Neuronal stem cell (in vitro differentiated cells): Measurements from ENCODE around the gene ERI2.

ENCODE experiments used
- DNase-seq: peaks from one replicate; pipeline ENCODE4 v3.0.0-alpha.2; 2013; ENCODE audit warnings: low spot score
- H2AFZ ChIP-seq: one replicate; pipeline ENCODE4 v1.6.1; 2013; ENCODE audit warnings: mild to moderate bottlenecking, low read length, inconsistent platforms
- H2AK5ac ChIP-seq: 2 replicates; pipeline ENCODE4 v1.6.1; 2013; ENCODE audit warnings: low read depth, mild to moderate bottlenecking, inconsistent platforms, low read length, moderate library complexity, mixed read lengths
- H2BK120ac ChIP-seq: 2 replicates; pipeline ENCODE4 v1.6.1; 2013; ENCODE audit warnings: low read depth, mild to moderate bottlenecking, inconsistent platforms, low read length, moderate library complexity, mixed read lengths
- H2BK12ac ChIP-seq: one replicate; pipeline ENCODE4 v1.6.1; 2013; ENCODE audit warnings: low read length, inconsistent platforms
- H2BK15ac ChIP-seq: 2 replicates; pipeline ENCODE4 v1.6.1; 2013; ENCODE audit warnings: mild to moderate bottlenecking, low read length, inconsistent platforms, mixed read lengths
- H2BK5ac ChIP-seq: one replicate; pipeline ENCODE4 v1.6.1; 2013; ENCODE audit warnings: inconsistent platforms, mild to moderate bottlenecking, low read length, moderate library complexity
- H3K14ac ChIP-seq: one replicate; pipeline ENCODE4 v1.6.1; 2013; ENCODE audit warnings: low read length, inconsistent platforms
- H3K18ac ChIP-seq: 2 replicates; pipeline ENCODE4 v1.6.1; 2013; ENCODE audit warnings: low read length, inconsistent platforms
- H3K23ac ChIP-seq: 2 replicates; pipeline ENCODE4 v1.6.1; 2013; ENCODE audit warnings: low read depth, mild to moderate bottlenecking, mixed read lengths, low read length, inconsistent platforms; ENCODE audit not compliant: poor library complexity
- H3K27ac ChIP-seq: replicated peaks from 3 replicates; pipeline ENCODE4 v1.5.1; 2013; ENCODE audit warnings: low read length, inconsistent platforms
- H3K27me3 ChIP-seq, 3 experiments: 2 replicates each; pipeline ENCODE4 v1.6.1; 2013; ENCODE audit warnings: low read length in 3 of 3, mild to moderate bottlenecking in 2 of 3, inconsistent platforms in 1 of 3, low read depth in 1 of 3, mixed read lengths in 1 of 3, moderate library complexity in 1 of 3; ENCODE audit not compliant: control insufficient read depth in 3 of 3, insufficient read depth in 3 of 3
- H3K36me3 ChIP-seq, 2 donors: replicated peaks in 1 of 2; 2 replicates each; pipeline ENCODE4 v1.6.1; 2013; ENCODE audit warnings: low read length in 2 of 2; ENCODE audit not compliant: control insufficient read depth in 2 of 2, insufficient read depth in 2 of 2
- H3K4ac ChIP-seq: 2 replicates; pipeline ENCODE4 v1.6.1; 2013; ENCODE audit warnings: inconsistent platforms, mild to moderate bottlenecking, low read length, moderate library complexity
- H3K4me1 ChIP-seq, 2 donors: 1 replicate in 1 of 2; 2 replicates in 1 of 2; pipeline ENCODE4 v1.6.1; 2013; ENCODE audit warnings: low read length in 2 of 2, low read depth in 1 of 2; ENCODE audit not compliant: control insufficient read depth in 2 of 2, insufficient read depth in 1 of 2
- H3K4me2 ChIP-seq: one replicate; pipeline ENCODE4 v1.6.1; 2013; ENCODE audit warnings: mild to moderate bottlenecking, low read length, inconsistent platforms; ENCODE audit not compliant: insufficient read depth, poor library complexity, severe bottlenecking
- H3K4me3 ChIP-seq, 2 donors: 2 replicates each; pipeline ENCODE4 v1.5.1; 2013; ENCODE audit warnings: low read length in 2 of 2, mild to moderate bottlenecking in 2 of 2, inconsistent platforms in 1 of 2, moderate library complexity in 1 of 2
- H3K79me1 ChIP-seq: one replicate; pipeline ENCODE4 v1.6.1; 2013; ENCODE audit warnings: low read depth, mild to moderate bottlenecking, inconsistent platforms, low read length, moderate library complexity
- H3K9ac ChIP-seq: one replicate; pipeline ENCODE4 v1.6.1; 2013; ENCODE audit warnings: mild to moderate bottlenecking, low read depth, low read length, inconsistent platforms; ENCODE audit not compliant: poor library complexity
- H3K9me3 ChIP-seq, 2 donors: replicated peaks in 1 of 2; 2 replicates each; pipeline versions ENCODE3 to v1.6.1; 2013; ENCODE audit warnings: low read length in 2 of 2, mild to moderate bottlenecking in 2 of 2, inconsistent platforms in 1 of 2, low read depth in 1 of 2, mixed read lengths in 1 of 2, moderate library complexity in 1 of 2; ENCODE audit not compliant: control insufficient read depth in 2 of 2, insufficient read depth in 1 of 2
- H4K8ac ChIP-seq: one replicate; pipeline ENCODE4 v1.6.1; 2013; ENCODE audit warnings: low read depth, mild to moderate bottlenecking, inconsistent platforms, low read length, moderate library complexity
- H4K91ac ChIP-seq: one replicate; pipeline ENCODE4 v1.6.1; 2013; ENCODE audit warnings: low read length, low read depth, mild to moderate bottlenecking, inconsistent platforms; ENCODE audit not compliant: poor library complexity
- WGBS, 2 donors: extraction: QIAGEN DNeasy Blood & Tissue Kit; methylation state at CpG; one replicate each; pipeline ENCODE4 v1.1.7; 2013; ENCODE audit warnings: missing lambda C conversion rate in 2 of 2, mixed read lengths in 1 of 2; ENCODE audit not compliant: insufficient read length in 2 of 2, insufficient replicate concordance in 1 of 2; ENCODE audit errors: extremely low coverage in 2 of 2; 5-methylcytosine and 5-hydroxymethylcytosine counted together

The ERI2 gene

GRCh38 chr16:20847550-20847949, 41.3 kb upstream of the ERI2 start:
- H2BK5ac ChIP-seq: no peak overlapping the region
- H3K27me3 ChIP-seq: no peaks in the 10 kb centered on the region
- H3K23ac ChIP-seq: no peak overlapping the region
- no peak overlapping the region for H2AFZ ChIP-seq
- H3K9ac ChIP-seq: no peak overlapping the region
- no peak overlapping the region for H2BK12ac ChIP-seq
- no peaks in the 10 kb centered on the region for H3K9me3 ChIP-seq
- peaks cover 2 to 83% of the 10 kb centered on the region in 2 donors for H3K36me3 ChIP-seq
- no peak overlapping the region for H3K27ac ChIP-seq
- no peaks in the 10 kb centered on the region for H3K4me1 ChIP-seq
- no peak overlapping the region for H3K14ac ChIP-seq
- H3K4ac ChIP-seq: no peak overlapping the region
- no peak overlapping the region for H2BK15ac ChIP-seq
- no peak overlapping the region for H3K4me2 ChIP-seq
- no peak overlapping the region for H3K4me3 ChIP-seq
- no peaks in the 10 kb centered on the region for H3K79me1 ChIP-seq
- no peak overlapping the region for H2BK120ac ChIP-seq
- H4K91ac ChIP-seq: no peak overlapping the region
- no peak overlapping the region for H4K8ac ChIP-seq
- no CpG with 5 or more reads among the region's 2 CpGs for WGBS, 2 donors
- no peak overlapping the region for H2AK5ac ChIP-seq
- no peak for DNase-seq
- H3K18ac ChIP-seq: no peak overlapping the region

- Histone ChIP-seq H3K9me3 (no peaks in the 10 kb centered on the region), H3K4me2 (no peak overlapping the region), H3K14ac (no peak overlapping the region), H2BK15ac (no peak overlapping the region), H2BK12ac (no peak overlapping the region), H2AK5ac (no peak overlapping the region), H3K79me1 (no peaks in the 10 kb centered on the region), H4K91ac (no peak overlapping the region), H3K18ac (no peak overlapping the region), H3K27ac (no peak overlapping the region), H3K36me3 (peaks cover 2 to 92% of the 10 kb centered on the region in 2 donors), H3K9ac (no peak overlapping the region), H3K27me3 (no peaks in the 10 kb centered on the region), H2BK120ac (no peak overlapping the region), H2AFZ (no peak overlapping the region), H3K23ac (no peak overlapping the region), H3K4ac (no peak overlapping the region), H4K8ac (no peak overlapping the region), H3K4me3 (no peak overlapping the region), H3K4me1 (no peaks in the 10 kb centered on the region), H2BK5ac (no peak overlapping the region)
- no peak for DNase-seq
Observed at GRCh38 chr16:20846551-20846950, 40.3 kb upstream of the ERI2 start.

- H4K8ac ChIP-seq: no peak overlapping the region
- H3K18ac ChIP-seq: no peak overlapping the region
- no peak overlapping the region for H3K23ac ChIP-seq
- H2BK15ac ChIP-seq: no peak overlapping the region
- H2BK120ac ChIP-seq: no peak overlapping the region
- H3K14ac ChIP-seq: no peak overlapping the region
- no peak for DNase-seq
- H3K27me3 ChIP-seq: no peaks in the 10 kb centered on the region
- H3K4ac ChIP-seq: no peak overlapping the region
- no peak overlapping the region for H3K27ac ChIP-seq
- no CpG with 5 or more reads among the region's 6 CpGs for WGBS, 2 donors
- H3K4me1 ChIP-seq: no peaks in the 10 kb centered on the region
- H4K91ac ChIP-seq: no peak overlapping the region
- no peak overlapping the region for H2AK5ac ChIP-seq
- no peak overlapping the region for H2AFZ ChIP-seq
- H3K4me2 ChIP-seq: no peak overlapping the region
- no peak overlapping the region for H2BK5ac ChIP-seq
- H3K36me3 ChIP-seq: peaks cover 2 to 92% of the 10 kb centered on the region in 2 donors
- H3K79me1 ChIP-seq: no peaks in the 10 kb centered on the region
- H3K9me3 ChIP-seq: no peaks in the 10 kb centered on the region
- no peak overlapping the region for H2BK12ac ChIP-seq
- H3K4me3 ChIP-seq: no peak overlapping the region
- no peak overlapping the region for H3K9ac ChIP-seq
Observed at GRCh38 chr16:20846030-20846429, 39.8 kb upstream of the ERI2 start.

GRCh38 chr16:20844588-20844987, 38.3 kb upstream of the ERI2 start:
- no peak overlapping the region for H3K9ac ChIP-seq
- H3K4ac ChIP-seq: no peak overlapping the region
- no peak overlapping the region for H2BK5ac ChIP-seq
- no peak overlapping the region for H2AFZ ChIP-seq
- no peak overlapping the region for H4K91ac ChIP-seq
- WGBS, 2 donors: no CpG with 5 or more reads among the region's 3 CpGs
- no peak overlapping the region for H3K23ac ChIP-seq
- no peak overlapping the region for H2BK15ac ChIP-seq
- H3K4me2 ChIP-seq: no peak overlapping the region
- H3K27me3 ChIP-seq: no peaks in the 10 kb centered on the region
- H2BK12ac ChIP-seq: no peak overlapping the region
- H4K8ac ChIP-seq: no peak overlapping the region
- H3K27ac ChIP-seq: no peak overlapping the region
- H3K14ac ChIP-seq: no peak overlapping the region
- peaks cover 2 to 95% of the 10 kb centered on the region in 2 donors for H3K36me3 ChIP-seq
- no peak overlapping the region for H3K18ac ChIP-seq
- H3K4me3 ChIP-seq: no peak overlapping the region
- H3K9me3 ChIP-seq: no peaks in the 10 kb centered on the region
- no peak overlapping the region for H2AK5ac ChIP-seq
- DNase-seq: no peak
- no peaks in the 10 kb centered on the region for H3K79me1 ChIP-seq
- H2BK120ac ChIP-seq: no peak overlapping the region
- H3K4me1 ChIP-seq: no peaks in the 10 kb centered on the region
